HG02678 (cell line): Measurements from ENCODE around the gene BTBD2.

Source experiments
- ATAC-seq: cut with Tn5 transposase; IDR thresholded peaks from one replicate; pipeline ENCODE4 v1.9.1; 2021; ENCODE audit warnings: mild to moderate bottlenecking, moderate library complexity; ENCODE audit not compliant: unreplicated experiment

BTBD2 gene

GRCh38 chr19:2050991-2051772, 35.7 kb upstream of the BTBD2 start, which contains the start of gene MKNK2:
Gene MKNK2, minus strand, starts transcription at chr19:2051244. Its CDS starts 393 bp downstream, at chr19:2050851.
- ATAC-seq, result peak; percentile 64

GRCh38 chr19:2050349-2050990, 35.0 kb upstream of the BTBD2 start:
- peak; percentile 6 for ATAC-seq

- ATAC-seq, result peak; percentile 13
These were observed 34.3 kb upstream of the BTBD2 start for GRCh38 chr19:2049741-2050348.

DNA sequence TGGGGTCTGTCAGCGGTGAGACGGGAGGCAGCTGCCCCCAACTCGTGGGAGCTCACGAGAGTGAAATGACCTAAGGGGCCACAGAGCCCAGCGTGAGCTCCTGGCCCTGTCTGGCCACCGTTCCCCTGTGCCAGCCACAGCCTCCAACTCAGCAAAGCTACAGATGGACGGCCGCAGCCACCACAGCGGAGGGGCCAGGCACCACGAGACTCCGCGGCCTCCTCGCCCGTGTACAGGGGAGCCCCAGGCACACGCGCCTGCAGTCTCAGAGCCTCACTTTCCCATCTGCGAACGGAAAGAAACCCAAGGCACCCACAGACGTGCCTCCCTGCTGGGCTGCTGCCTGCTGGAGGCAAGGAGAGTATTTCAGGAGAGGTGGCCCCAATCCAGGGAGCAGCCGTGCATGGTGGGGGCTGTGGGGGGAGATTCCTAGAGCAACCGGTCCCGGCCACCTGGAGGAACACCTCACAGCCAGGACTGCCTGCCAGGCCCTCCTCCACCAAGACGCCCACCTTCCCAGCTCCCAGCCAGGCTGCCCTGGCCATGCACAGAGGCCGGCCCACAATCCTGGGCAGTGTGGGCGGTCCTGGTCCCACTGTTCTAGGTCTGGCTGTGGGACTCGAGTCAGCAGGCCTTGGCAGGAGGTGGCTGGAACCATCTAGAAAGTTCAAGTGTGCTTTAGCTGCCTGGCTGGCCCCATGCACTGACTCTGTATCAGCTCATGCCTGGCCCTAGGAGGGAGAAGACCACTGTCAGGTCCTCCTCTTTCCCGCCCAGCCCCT, 33.6 kb upstream of the BTBD2 start:
- ATAC-seq, result no peak

DNA sequence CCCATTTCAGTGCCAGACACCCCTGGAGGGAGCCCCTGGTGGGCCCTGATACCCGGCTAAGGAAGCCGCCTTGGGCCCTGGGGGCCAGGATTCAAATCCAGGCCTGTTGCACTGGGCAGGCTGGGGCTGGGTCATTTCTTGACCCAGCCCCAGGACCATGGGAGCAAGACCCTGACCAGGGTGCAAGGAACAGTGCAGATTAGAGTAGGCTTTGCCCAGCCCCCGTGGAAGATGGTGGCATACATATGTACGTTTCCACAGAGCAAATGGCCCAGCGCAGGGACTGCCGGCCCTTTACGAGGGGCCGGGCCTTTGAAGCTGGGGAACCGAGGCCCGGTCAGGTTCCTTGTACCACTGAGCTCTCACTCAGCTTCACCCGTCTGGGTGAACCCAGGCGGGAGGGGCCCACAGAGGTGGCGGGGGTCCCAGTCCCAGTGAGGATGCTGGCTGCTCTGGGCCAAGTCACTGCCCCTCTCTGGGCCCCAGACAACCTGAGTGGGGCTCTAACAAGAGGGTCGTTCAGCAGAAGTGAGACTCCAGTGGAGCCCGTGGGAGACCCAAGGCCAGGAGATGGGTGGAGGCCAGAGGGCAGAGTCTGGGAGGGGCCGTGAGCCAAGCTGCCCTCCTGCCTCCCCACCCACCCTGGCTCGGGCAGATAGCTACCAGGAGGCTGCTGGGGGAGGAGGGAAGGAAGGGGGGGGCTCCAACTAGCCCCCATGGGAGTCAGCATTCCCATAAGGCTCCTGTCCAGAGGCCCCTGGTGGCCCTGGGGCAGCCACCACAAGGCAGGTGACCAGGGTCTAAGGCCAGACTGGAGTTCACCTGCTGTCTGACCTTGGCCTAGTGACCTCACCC, 32.8 kb upstream of the BTBD2 start:
- no peak for ATAC-seq

- ATAC-seq, result no peak
These were observed 32.1 kb upstream of the BTBD2 start for GRCh38 chr19:2047449-2048103.

DNA sequence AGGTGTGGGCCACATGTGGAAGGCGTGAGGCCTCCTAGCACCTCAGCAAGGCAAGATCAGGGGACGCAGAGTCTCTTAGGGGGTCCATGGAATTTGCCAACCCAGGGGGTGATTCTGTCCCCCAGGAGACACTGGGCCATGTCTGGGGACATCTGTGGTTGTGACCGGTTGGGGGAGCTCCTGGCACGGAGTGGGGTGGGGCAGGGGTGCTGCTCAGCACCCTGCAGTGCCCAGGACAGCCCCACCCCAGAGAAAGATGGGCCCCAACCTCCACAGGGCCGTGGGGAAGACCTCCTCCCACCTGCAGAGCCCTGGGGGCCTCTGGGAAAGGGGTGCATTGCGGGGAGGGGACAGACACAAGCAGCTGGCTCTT, 31.5 kb upstream of the BTBD2 start:
- ATAC-seq, result no peak

DNA sequence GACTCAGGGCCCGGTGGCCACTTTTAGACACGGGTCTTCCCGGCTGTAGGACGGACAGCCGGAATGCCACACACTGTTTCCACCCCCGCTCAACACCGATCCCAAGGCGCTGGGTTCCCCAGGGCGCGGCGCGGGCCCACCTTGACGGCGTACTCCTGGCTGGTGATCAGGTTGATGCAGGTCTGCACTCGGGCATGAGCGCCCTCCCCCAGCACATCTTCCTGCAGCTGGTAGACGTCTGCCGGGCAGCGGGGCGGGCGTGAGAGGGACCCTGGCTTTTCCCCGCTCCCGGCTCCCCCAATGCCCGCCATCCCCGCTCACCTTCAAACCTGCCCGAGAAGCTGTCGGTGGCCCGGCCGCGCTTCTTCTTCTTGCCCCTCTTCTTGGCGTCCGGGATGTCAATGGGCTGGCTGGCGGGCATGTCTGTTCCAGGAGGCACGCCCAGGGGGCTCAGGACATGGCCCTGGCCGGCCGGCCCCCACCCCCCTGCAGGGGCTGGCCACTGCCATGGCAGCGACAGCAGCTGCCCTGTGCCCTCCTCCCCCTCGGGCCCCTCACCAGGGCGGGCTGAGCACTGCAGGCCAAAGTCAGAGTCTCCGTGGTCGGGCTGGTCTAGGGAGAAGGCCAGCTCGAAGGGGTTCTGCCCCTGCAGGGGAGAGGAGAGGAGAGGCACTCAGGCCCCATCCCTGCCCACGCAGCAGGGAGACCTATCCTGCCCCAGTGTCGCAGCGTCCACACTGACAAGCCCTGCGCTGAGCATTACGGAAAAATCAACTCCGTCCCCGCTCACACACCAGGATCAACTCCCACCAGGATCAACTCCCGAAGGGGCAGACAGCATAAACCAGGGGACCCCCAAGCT, 30.8 kb upstream of the BTBD2 start:
- no peak for ATAC-seq

GRCh38 chr19:2045501-2046045, 30.1 kb upstream of the BTBD2 start:
- ATAC-seq, result no peak

GRCh38 chr19:2044709-2045500, 29.4 kb upstream of the BTBD2 start:
- ATAC-seq, result no peak

DNA sequence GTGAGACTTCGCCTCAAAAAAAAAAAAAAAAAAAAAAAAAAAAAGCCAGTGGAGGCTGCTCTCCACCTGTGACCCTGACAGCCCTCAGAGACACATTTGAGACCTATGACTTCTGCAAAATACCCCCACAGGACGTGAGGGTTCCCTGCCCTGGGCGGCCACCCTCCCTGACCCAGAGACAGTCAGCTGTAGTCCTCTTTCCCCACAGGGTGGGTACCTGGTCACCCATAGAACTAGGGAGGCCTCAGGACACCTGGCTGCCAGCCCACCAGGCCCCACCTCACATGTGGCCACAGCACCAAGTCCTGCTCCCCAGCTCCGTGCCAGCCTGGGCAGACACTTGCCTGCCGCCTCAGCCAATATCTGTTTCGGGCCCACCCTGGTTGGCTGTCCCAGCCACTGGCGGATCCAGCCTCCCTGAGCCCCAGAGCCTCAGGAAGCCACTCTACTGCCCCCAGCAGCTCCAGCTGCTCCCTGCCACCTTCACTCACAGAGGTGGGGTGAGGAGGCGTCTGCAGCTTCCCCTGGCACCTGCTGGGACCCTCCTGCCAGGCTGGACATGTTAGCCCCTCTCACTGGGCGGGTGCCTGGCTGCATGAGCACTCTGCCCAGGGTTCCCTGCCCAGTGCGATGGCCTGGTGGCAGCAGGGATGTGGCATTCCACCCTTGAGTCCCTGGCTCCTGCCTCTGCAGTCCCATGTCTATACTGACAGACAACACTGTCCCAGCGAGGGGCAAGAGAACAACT, 28.6 kb upstream of the BTBD2 start:
- no peak for ATAC-seq

DNA sequence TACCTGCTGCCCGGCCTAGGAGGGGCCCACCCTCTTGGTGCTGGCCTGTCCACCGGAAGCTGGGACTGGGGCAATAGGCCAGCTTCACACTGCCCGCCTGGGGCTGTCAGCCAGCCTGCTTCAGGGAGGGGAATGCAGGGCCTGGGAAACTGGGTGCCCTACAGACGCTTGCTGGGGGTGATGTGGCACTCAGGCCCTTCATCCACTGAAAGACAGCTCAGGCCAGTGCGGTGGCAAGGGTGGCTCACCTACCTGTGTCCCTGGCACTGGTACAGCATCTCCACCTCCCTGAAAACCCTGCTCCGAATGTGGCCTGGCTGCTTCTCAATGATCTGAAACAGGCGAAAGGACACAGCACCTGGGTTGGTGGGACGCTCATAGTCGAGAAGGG, 27.7 kb upstream of the BTBD2 start:
- no peak for ATAC-seq

- ATAC-seq, result no peak
These were observed 27.2 kb upstream of the BTBD2 start for GRCh38 chr19:2042485-2043250.

- ATAC-seq, result peak; percentile 81
These were observed 26.4 kb upstream of the BTBD2 start for GRCh38 chr19:2041683-2042484.

- ATAC-seq, result no peak
These were observed 25.8 kb upstream of the BTBD2 start for GRCh38 chr19:2041433-2041682.
